Spinal cord (tissue), 10 donors: Measurements from ENCODE around the gene STPG3. TPM values are rescaled to one million over a fixed set of nuclear protein-coding genes. Genes with fewer than 3 reads are reported as not detected.
A peak's percentile ranks its signal among the peaks of the same experiment; 100 is the strongest.
"Not testable (repeated sequence)": the region's sequence is repeated elsewhere in the genome, so short reads cannot be mapped to it uniquely, and the experiment has no call there.

ENCODE experiments used
- DNase-seq, 6 donors: peaks; one replicate each; pipeline versions ENCODE4 v3.0.0 to v3.0.0-alpha.2; 2013 to 2015; ENCODE audit warnings: low spot score in 6 of 6, low read depth in 4 of 6
- H3K27ac ChIP-seq: one replicate; pipeline ENCODE4 v1.5.1; 2013; ENCODE audit warnings: low read depth, low read length, control low read depth
- H3K27me3 ChIP-seq: one replicate; pipeline ENCODE4 v1.6.1; 2013; ENCODE audit warnings: low read length; ENCODE audit not compliant: control insufficient read depth, insufficient read depth
- H3K36me3 ChIP-seq: one replicate; pipeline ENCODE4 v1.6.1; 2013; ENCODE audit warnings: low read length; ENCODE audit not compliant: control insufficient read depth, insufficient read depth
- H3K4me1 ChIP-seq: one replicate; pipeline ENCODE4 v1.6.1; 2013; ENCODE audit warnings: low read length; ENCODE audit not compliant: control insufficient read depth, insufficient read depth
- H3K4me3 ChIP-seq: one replicate; pipeline ENCODE4 v1.5.1; 2013; ENCODE audit warnings: low read depth, low read length, control low read depth
- H3K9me3 ChIP-seq: one replicate; pipeline ENCODE4 v1.6.1; 2013; ENCODE audit warnings: low read length; ENCODE audit not compliant: control insufficient read depth, insufficient read depth
- WGBS: methylation state at CpG from one replicate; pipeline ENCODE4 v1.1.5; 2013; ENCODE audit warnings: missing lambda C conversion rate; ENCODE audit not compliant: insufficient coverage; 5-methylcytosine and 5-hydroxymethylcytosine counted together
- polyA plus RNA-seq, 2 donors: library from polyadenylated mRNA; unstranded; fragments of 120-200 nt; gene quantifications; one replicate each; pipeline ENCODE4 v1.2.1, GENCODE V29; 2013; ENCODE audit not compliant: insufficient read length in 2 of 2
- total RNA-seq, 2 donors: library from RNA; depleted of rRNA in 1 of 2; stranded (reverse); fragments of 120-200 nt in 1 of 2; fragments of >200 nt in 1 of 2; gene quantifications; one replicate each; pipeline versions ENCODE4 v1.2.3 to v1.2.4, GENCODE V29; 2013 to 2014
- donor health status: healthy.

Gene STPG3
- total and polyA plus RNA-seq, 4 donors: 0.32 to 0.68 TPM; not detected in 2

DNA sequence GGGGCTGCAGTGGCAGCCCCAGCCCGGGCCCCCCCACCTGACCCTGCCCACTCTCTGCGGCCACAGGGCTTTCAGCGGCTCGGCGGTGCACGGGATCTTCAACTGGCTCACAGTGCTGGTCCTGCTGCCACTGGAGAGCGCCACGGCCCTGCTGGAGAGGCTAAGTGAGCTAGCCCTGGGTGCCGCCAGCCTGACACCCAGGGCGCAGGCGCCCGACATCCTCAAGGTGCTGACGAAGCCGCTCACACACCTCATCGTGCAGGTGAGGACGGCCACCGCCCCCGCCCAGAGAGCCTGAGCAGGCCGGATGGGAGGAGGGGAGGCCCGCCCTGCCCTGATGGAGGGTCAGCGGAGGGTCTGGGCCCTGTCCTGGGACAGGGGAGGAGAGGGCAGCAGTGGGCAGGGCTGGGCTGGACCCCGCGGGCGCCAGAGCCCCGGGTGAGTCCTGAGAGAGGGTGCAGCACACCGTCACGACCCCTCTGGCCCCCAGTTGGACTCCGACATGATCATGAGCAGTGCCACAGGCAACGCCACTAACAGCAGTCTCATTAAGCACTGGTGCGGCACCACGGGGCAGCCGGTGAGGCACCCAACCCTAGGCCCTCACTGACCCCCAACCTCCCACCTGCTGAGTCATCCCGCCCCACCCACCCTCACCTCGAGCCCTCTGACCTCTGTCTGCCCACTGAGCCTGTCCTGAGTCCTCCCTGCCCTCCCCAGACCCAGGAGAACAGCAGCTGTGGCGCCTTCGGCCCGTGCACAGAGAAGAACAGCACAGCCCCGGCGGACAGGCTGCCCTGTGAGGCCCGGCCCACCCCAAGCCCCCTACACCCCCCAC lies 17.7 kb upstream of the STPG3 start:
- H3K4me1 ChIP-seq: peaks cover 33% of the 10 kb centered on the region
- H3K27ac ChIP-seq: no peak overlapping the region
- H3K27me3 ChIP-seq: no peaks in the 10 kb centered on the region
- DNase-seq: no peak
- H3K9me3 ChIP-seq: no peaks in the 10 kb centered on the region
- 82% methylated on average over 35 of the region's 40 CpGs for WGBS
- H3K36me3 ChIP-seq: peaks cover 36% of the 10 kb centered on the region
- no peak overlapping the region for H3K4me3 ChIP-seq

GRCh38 chr9:137234055-137234697 lies 16.9 kb upstream of the STPG3 start:
- Histone ChIP-seq H3K27me3 (no peaks in the 10 kb centered on the region), H3K4me3 (no peak overlapping the region), H3K9me3 (no peaks in the 10 kb centered on the region), H3K27ac (no peak overlapping the region), H3K4me1 (peaks cover 42% of the 10 kb centered on the region), H3K36me3 (peaks cover 43% of the 10 kb centered on the region)
- no peak for DNase-seq
- 62% methylated on average over 37 of the region's 40 CpGs for WGBS

DNA sequence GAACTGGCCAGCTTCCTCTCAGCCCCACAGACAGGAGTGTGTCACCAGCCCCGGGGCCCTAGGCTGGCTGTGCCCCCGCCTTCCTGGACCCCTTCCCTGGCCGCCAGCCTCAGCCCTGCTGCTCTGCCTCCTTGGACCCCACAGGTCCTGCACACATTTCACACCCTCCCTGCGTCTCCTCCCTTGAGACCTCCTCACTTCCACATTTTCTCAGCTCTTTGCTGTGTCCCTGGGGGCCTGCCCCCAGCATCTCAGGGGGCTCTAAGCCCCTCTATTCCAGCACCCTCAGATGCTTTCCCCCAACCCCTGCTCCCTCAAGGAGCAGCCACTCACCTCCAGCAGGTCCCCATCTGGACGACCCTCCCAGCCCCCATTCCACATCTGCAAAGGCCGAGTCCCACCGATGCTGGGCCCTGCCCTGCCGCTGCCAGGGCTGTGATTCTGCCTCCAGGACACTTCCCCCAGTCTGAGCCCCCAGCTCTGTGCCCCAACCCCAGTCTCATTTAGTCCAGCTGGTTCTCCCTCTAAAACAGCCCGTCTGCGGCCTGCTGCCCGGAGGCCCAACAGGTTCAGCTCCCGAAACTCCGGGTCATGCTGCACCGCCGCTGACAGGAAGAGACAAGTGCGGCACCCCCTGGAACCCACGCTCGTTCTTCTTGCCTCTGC lies 16.2 kb upstream of the STPG3 start:
- Histone ChIP-seq H3K27ac (no peak overlapping the region), H3K36me3 (peaks cover 43% of the 10 kb centered on the region), H3K4me1 (peaks cover 49% of the 10 kb centered on the region), H3K9me3 (no peaks in the 10 kb centered on the region), H3K27me3 (no peaks in the 10 kb centered on the region), H3K4me3 (no peak overlapping the region)
- no peak for DNase-seq
- WGBS: 82% methylated on average over 17 of the region's 18 CpGs

GRCh38 chr9:137235424-137236237 lies 15.5 kb upstream of the STPG3 start:
- Histone ChIP-seq H3K4me1 (peaks cover 52% of the 10 kb centered on the region), H3K36me3 (peaks cover 43% of the 10 kb centered on the region), H3K9me3 (no peaks in the 10 kb centered on the region), H3K27me3 (no peaks in the 10 kb centered on the region), H3K4me3 (no peak overlapping the region), H3K27ac (no peak overlapping the region)
- no peak for DNase-seq
- 75% methylated on average over 32 of the region's 35 CpGs for WGBS

DNA sequence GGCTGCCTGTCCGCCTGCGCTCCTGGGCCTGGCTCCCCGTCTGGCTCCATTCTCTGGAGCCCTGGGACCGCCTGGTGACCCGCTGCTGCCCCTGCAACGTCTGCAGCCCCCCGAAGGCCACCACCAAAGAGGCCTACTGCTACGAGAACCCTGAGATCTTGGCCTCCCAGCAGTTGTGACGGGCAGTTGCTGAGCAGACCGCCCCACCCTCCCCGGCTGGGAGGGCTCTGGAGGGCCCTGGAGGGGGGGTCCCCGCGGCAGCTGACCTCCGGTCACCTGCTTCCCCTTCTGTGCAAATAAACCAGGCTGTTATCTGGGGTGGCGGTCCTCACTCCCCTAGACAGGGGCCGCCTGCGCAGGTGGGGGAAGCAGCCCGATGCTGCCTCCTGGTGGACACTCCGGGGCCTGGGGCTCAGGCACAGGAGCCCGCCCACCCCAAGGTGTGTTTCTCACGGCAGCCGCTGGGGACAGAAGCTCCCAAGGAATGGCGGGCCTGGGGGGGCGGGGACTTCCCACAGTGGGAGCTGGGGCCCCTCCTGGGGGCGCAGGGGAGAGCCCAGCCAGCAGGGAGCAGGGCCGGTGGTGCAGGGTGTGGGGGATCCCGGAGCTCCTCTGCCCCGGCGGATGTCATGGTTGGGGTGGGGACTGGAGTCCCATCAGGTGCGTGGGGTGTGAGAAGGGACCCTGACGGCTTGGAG lies 14.7 kb upstream of the STPG3 start:
- Histone ChIP-seq H3K27ac (no peak overlapping the region), H3K4me3 (no peak overlapping the region), H3K4me1 (peaks cover 52% of the 10 kb centered on the region), H3K27me3 (no peaks in the 10 kb centered on the region), H3K9me3 (no peaks in the 10 kb centered on the region), H3K36me3 (peaks cover 43% of the 10 kb centered on the region)
- peak in 2 of 6 donors; percentile 82 to 83 for DNase-seq
- WGBS: 14% methylated on average over 28 of the region's 31 CpGs

DNA sequence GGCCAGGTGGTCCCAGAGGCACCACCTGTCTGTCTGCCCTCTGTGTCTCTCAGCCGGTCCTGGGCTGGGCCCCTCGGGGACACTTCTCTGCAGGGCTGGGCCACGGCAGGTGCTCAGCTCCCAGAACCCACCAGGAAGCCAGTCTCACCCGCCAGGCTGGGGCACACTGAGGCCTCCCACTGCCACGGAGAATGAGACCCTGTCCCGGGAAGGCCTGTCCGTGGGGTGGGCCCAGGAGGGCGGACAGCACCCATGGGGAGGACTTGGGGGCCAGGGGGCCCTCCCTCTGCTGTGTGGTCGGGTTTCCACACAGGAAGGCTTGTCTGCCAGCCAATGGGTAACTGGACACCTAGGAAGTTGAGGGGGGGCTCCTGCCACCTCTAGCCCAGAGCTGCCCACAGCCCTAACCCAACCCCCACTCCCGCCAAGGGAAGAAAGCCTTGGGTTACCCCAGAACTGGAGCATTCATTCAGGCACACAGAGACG lies 14.1 kb upstream of the STPG3 start:
- Histone ChIP-seq H3K9me3 (no peaks in the 10 kb centered on the region), H3K27ac (peak overlapping the region; percentile 58), H3K36me3 (peaks cover 46% of the 10 kb centered on the region), H3K4me1 (peaks cover 54% of the 10 kb centered on the region), H3K4me3 (no peak overlapping the region), H3K27me3 (no peaks in the 10 kb centered on the region)
- WGBS: 32% methylated on average over 10 of the region's 11 CpGs
- no peak for DNase-seq

DNA sequence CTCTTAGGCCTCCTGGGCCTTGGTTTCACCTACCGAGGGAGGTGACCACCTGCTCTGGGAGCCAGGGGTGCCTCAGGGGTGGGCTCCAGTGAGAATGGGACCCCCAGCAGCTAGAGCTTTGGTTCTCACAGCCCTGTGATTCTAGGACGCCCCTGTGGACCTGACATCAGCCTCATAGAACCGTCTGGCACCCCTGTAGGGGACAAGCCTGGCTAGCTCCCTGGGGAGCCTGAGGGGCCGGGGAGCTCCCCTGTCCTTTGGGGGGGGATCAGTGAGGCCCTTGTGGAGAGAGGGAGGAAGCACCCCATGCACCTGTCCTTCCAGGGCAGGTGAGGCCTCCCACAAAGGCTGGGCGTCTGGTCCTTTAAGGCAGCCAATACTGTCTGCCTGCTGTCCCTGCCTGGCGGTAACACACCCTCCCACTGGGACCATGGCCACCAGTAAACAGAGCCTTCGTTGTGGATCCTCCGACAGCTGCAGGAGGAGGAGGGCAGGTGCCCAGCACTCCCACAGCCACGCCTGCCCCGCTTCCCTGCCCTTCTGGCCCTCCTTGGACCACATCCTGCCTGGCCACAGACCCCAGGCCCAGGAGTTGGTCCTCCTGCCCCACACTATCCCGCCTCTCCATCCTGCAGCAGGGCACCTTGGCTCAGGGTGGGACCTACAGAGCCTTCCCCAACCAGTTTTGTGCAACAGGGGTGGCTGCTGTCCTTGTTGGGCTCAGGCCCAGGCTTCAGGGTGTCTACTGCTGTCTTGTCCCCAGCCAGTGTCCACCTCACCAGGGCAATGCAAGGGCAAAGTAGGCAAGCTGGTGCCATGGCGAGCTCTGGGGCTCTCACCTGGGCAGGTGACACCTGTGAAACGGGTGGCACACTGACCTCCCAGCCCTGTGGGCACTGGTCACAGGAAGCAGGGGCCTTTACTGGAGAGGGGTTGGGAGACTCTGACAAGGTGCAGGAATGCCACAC lies 13.0 kb upstream of the STPG3 start:
- WGBS: 50% methylated on average over 12 of the region's 13 CpGs
- H3K27me3 ChIP-seq: no peaks in the 10 kb centered on the region
- H3K4me3 ChIP-seq: no peak overlapping the region
- peak overlapping the region; percentile 61 for H3K27ac ChIP-seq
- H3K9me3 ChIP-seq: no peaks in the 10 kb centered on the region
- peak in 2 of 6 donors; percentile 14 to 56 for DNase-seq
- H3K36me3 ChIP-seq: peaks cover 53% of the 10 kb centered on the region
- H3K4me1 ChIP-seq: peaks cover 65% of the 10 kb centered on the region

DNA sequence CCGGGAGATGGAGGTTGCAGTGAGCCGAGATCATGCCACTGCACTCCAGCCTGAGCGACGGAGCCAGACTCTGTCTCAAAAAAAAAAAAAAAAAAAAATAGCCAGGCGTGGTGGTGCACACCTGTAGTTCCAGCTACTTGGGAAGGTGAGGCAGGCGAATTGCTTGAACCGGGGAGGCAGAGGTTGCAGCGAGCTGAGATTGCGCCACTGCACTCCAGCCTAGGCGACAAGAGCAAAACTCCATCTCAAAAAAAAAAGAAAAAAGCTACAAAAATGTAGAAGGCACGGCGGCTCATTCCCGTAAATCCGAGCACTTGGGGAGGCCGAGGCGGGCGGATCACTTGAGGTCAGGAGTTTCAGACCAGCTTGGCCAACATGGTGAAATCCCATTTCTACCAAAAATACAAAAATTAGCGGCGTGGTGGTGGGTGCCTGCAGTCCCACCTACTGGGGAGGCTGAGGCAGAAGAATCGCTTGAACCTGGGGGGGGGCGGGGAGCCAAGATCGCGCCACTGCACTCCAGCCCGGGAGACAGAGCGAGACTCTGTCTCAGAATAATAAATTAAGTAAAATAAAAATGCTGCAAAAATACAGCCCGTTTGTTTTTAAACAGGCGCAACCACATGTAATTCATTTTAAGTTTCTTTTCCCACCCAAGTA lies 11.4 kb upstream of the STPG3 start:
- peak overlapping the region; percentile 61 for H3K4me3 ChIP-seq
- H3K27me3 ChIP-seq, H3K9me3 ChIP-seq, DNase-seq: not testable (repeated sequence)
- 47% methylated on average over 3 of the region's 27 CpGs for WGBS
- peaks cover 81% of the 10 kb centered on the region for H3K4me1 ChIP-seq
- H3K27ac ChIP-seq: peak overlapping the region; percentile 95
- peaks cover 64% of the 10 kb centered on the region for H3K36me3 ChIP-seq
